ENCODE data around the gene RPL27A. TPM values are rescaled to one million over a fixed set of nuclear protein-coding genes. Genes with fewer than 3 reads are reported as not detected.

Gene RPL27A
- total and polyA plus RNA-seq, 2 donors (not counting 1 experiment from before 2014, with no cell fraction given), result 1,035 to 1,114 TPM

GRCh38 chr11:8638300-8638699 is 44.3 kb upstream of the RPL27A start:
- peak in 1 of 2 donors; percentile 63 for DNase-seq (ENCODE audit: low read depth in 2 of 2)

GRCh38 chr11:8639655-8640054 is 42.9 kb upstream of the RPL27A start:
- H4K20me1 ChIP-seq (ENCODE audit: control insufficient read depth, extremely low read depth, insufficient read depth, low read length), result no peaks in the 10 kb centered on the region

More at GRCh38 chr11:8638300-8638699, 44.3 kb upstream of the RPL27A start:
- H3K4me1 ChIP-seq (ENCODE audit: control insufficient read depth, extremely low read depth, insufficient read depth, low read length), result no peaks in the 10 kb centered on the region
- no peaks in the 10 kb centered on the region for H3K9me3 ChIP-seq (ENCODE audit: control insufficient read depth, insufficient read depth, low read depth, low read length)
- no peaks in the 10 kb centered on the region for H3K79me2 ChIP-seq (ENCODE audit: control insufficient read depth, insufficient read depth, low read length)
- no peak overlapping the region for H3K27ac ChIP-seq (ENCODE audit: insufficient read depth, low read length)
- no peak overlapping the region for H3K9ac ChIP-seq (ENCODE audit: insufficient read depth, low read length)
- no peaks in the 10 kb centered on the region for H3K36me3 ChIP-seq (ENCODE audit: control insufficient read depth, insufficient read depth, low read length)
- TF ChIP-seq EZH2 (IDR thresholded peaks at IDR 0.05; ENCODE audit: low read length, missing control alignments), result no peak
- TF ChIP-seq, protein P1, sequence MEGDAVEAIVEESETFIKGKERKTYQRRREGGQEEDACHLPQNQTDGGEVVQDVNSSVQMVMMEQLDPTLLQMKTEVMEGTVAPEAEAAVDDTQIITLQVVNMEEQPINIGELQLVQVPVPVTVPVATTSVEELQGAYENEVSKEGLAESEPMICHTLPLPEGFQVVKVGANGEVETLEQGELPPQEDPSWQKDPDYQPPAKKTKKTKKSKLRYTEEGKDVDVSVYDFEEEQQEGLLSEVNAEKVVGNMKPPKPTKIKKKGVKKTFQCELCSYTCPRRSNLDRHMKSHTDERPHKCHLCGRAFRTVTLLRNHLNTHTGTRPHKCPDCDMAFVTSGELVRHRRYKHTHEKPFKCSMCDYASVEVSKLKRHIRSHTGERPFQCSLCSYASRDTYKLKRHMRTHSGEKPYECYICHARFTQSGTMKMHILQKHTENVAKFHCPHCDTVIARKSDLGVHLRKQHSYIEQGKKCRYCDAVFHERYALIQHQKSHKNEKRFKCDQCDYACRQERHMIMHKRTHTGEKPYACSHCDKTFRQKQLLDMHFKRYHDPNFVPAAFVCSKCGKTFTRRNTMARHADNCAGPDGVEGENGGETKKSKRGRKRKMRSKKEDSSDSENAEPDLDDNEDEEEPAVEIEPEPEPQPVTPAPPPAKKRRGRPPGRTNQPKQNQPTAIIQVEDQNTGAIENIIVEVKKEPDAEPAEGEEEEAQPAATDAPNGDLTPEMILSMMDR (conservative IDR thresholded peaks at IDR 0.05 in 1 of 2, IDR thresholded peaks at IDR 0.05 in 1 of 2; ENCODE audit: low read depth in 1 of 2, low read length in 2 of 2), result no peak
- H2AFZ ChIP-seq (ENCODE audit: low read length), result no peak overlapping the region
- H4K20me1 ChIP-seq (ENCODE audit: control insufficient read depth, extremely low read depth, insufficient read depth, low read length), result no peaks in the 10 kb centered on the region
- H3K4me2 ChIP-seq (ENCODE audit: extremely low read depth, insufficient read depth, low read length), result no peak overlapping the region
- H3K4me3 ChIP-seq (replicated peaks in 1 of 4; ENCODE audit: control extremely low read depth in 1 of 4, insufficient read depth in 1 of 4, low read depth in 3 of 4, low read length in 4 of 4), result no peak overlapping the region
- H3K27me3 ChIP-seq (ENCODE audit: control insufficient read depth, insufficient read depth, low read length), result no peaks in the 10 kb centered on the region

GRCh38 chr11:8640267-8640906 is 42.2 kb upstream of the RPL27A start:
- H4K20me1 ChIP-seq (ENCODE audit: control insufficient read depth, extremely low read depth, insufficient read depth, low read length), result no peaks in the 10 kb centered on the region
- TF ChIP-seq EZH2 (IDR thresholded peaks at IDR 0.05; ENCODE audit: low read length, missing control alignments), result no peak
- TF ChIP-seq, protein P1 (conservative IDR thresholded peaks at IDR 0.05 in 1 of 2, IDR thresholded peaks at IDR 0.05 in 1 of 2; ENCODE audit: low read depth in 1 of 2, low read length in 2 of 2), result no peak
- peaks cover 1% of the 10 kb centered on the region for H3K36me3 ChIP-seq (ENCODE audit: control insufficient read depth, insufficient read depth, low read length)
- no peak overlapping the region for H3K27ac ChIP-seq (ENCODE audit: insufficient read depth, low read length)
- no peak overlapping the region for H3K4me2 ChIP-seq (ENCODE audit: extremely low read depth, insufficient read depth, low read length)
- no peaks in the 10 kb centered on the region for H3K79me2 ChIP-seq (ENCODE audit: control insufficient read depth, insufficient read depth, low read length)
- no peak for DNase-seq (ENCODE audit: low read depth in 2 of 2)
- no peak overlapping the region for H3K4me3 ChIP-seq (replicated peaks in 1 of 4; ENCODE audit: control extremely low read depth in 1 of 4, insufficient read depth in 1 of 4, low read depth in 3 of 4, low read length in 4 of 4)
- H2AFZ ChIP-seq (ENCODE audit: low read length), result no peak overlapping the region
- no peaks in the 10 kb centered on the region for H3K27me3 ChIP-seq (ENCODE audit: control insufficient read depth, insufficient read depth, low read length)
- H3K9ac ChIP-seq (ENCODE audit: insufficient read depth, low read length), result no peak overlapping the region
- no peaks in the 10 kb centered on the region for H3K9me3 ChIP-seq (ENCODE audit: control insufficient read depth, insufficient read depth, low read depth, low read length)
- H3K4me1 ChIP-seq (ENCODE audit: control insufficient read depth, extremely low read depth, insufficient read depth, low read length), result no peaks in the 10 kb centered on the region

More at GRCh38 chr11:8639655-8640054, 42.9 kb upstream of the RPL27A start:
- no peaks in the 10 kb centered on the region for H3K27me3 ChIP-seq (ENCODE audit: control insufficient read depth, insufficient read depth, low read length)
- no peaks in the 10 kb centered on the region for H3K4me1 ChIP-seq (ENCODE audit: control insufficient read depth, extremely low read depth, insufficient read depth, low read length)
- H3K4me2 ChIP-seq (ENCODE audit: extremely low read depth, insufficient read depth, low read length), result no peak overlapping the region
- no peak overlapping the region for H2AFZ ChIP-seq (ENCODE audit: low read length)
- H3K79me2 ChIP-seq (ENCODE audit: control insufficient read depth, insufficient read depth, low read length), result no peaks in the 10 kb centered on the region
- no peaks in the 10 kb centered on the region for H3K36me3 ChIP-seq (ENCODE audit: control insufficient read depth, insufficient read depth, low read length)
- no peak overlapping the region for H3K9ac ChIP-seq (ENCODE audit: insufficient read depth, low read length)
- H3K4me3 ChIP-seq (replicated peaks in 1 of 4; ENCODE audit: control extremely low read depth in 1 of 4, insufficient read depth in 1 of 4, low read depth in 3 of 4, low read length in 4 of 4), result no peak overlapping the region
- no peak for TF ChIP-seq EZH2 (IDR thresholded peaks at IDR 0.05; ENCODE audit: low read length, missing control alignments)
- TF ChIP-seq, protein P1 (conservative IDR thresholded peaks at IDR 0.05 in 1 of 2, IDR thresholded peaks at IDR 0.05 in 1 of 2; ENCODE audit: low read depth in 1 of 2, low read length in 2 of 2), result no peak
- H3K27ac ChIP-seq (ENCODE audit: insufficient read depth, low read length), result no peak overlapping the region
- H3K9me3 ChIP-seq (ENCODE audit: control insufficient read depth, insufficient read depth, low read depth, low read length), result no peaks in the 10 kb centered on the region
- no peak for DNase-seq (ENCODE audit: low read depth in 2 of 2)

Data from fibroblast of lung (primary cell).